Lung microvascular endothelial cell (primary cell): Measurements from ENCODE around the gene CLIC3. TPM values are rescaled to one million over a fixed set of nuclear protein-coding genes. Genes with fewer than 3 reads are reported as not detected.
"Not testable (repeated sequence)": the region's sequence is repeated elsewhere in the genome, so short reads cannot be mapped to it uniquely, and the experiment has no call there.

Experiments
- DNase-seq, 2 donors: peaks; one replicate each; pipeline versions ENCODE4 v3.0.0 to v3.0.0-alpha.2; 2010; ENCODE audit warnings: low read depth in 2 of 2
- total RNA-seq: library from RNA; depleted of rRNA; stranded (reverse); fragments of >200 nt; gene quantifications from 2 replicates; pipeline ENCODE4 v1.2.1, GENCODE V29; 2014

The CLIC3 gene
- total RNA-seq, 1 donor from 2014 or later = not detected

- DNase-seq = no peak
Measured at GRCh38 chr9:137017071-137017470, 20.7 kb upstream of the CLIC3 start.

DNA sequence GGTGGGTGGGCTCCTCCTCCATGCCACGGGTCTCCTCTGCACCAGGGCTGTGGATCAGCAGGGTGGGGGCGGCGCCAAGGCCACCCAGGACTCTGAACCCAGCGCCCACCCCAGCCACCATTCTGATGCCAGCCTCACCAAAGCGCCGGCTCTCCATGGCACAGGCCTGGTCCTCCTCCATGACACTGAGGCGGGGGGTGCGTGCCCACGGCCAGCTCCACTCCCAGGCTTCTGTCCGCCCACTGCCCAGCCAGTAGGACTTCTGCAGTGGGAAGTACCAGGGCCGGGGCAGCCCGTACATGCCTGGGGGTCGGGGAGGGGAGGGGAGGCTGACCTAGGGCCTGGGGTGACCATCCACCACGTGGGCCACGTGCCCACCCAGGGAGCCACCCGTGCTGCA is 20.1 kb upstream of the CLIC3 start:
- no peak for DNase-seq

GRCh38 chr9:137015976-137016375 is 19.6 kb upstream of the CLIC3 start:
- no peak for DNase-seq

DNA sequence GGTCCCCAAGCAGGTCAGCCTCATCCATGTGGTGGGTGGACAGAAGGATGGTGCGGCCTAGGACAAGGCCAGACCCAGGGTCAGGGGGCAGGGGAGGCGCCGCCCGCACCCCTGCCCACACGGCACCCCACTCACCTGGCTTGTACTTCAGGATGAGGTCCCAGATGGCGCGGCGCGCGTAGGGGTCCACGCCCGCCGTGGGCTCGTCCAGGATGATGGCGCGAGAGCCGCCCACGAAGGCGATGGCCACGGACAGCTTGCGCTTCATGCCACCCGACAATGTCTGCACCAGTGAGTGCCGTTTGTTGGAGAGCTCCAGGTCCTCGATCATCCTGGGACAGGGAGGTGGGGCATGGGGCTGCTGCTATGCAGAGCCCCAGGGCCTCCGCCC is 19.2 kb upstream of the CLIC3 start:
- no peak for DNase-seq

GRCh38 chr9:137014776-137015539 is 18.6 kb upstream of the CLIC3 start:
- DNase-seq = no peak

- no peak for DNase-seq
Measured at GRCh38 chr9:137014166-137014565, 17.8 kb upstream of the CLIC3 start.

GRCh38 chr9:137013571-137013940 is 17.2 kb upstream of the CLIC3 start:
- DNase-seq = no peak

GRCh38 chr9:137012694-137013570 is 16.6 kb upstream of the CLIC3 start:
- DNase-seq = no peak

- no peak for DNase-seq
Measured at GRCh38 chr9:137011907-137012675, 15.7 kb upstream of the CLIC3 start.

- no peak for DNase-seq
Measured at GRCh38 chr9:137011156-137011555, 14.8 kb upstream of the CLIC3 start.

DNA sequence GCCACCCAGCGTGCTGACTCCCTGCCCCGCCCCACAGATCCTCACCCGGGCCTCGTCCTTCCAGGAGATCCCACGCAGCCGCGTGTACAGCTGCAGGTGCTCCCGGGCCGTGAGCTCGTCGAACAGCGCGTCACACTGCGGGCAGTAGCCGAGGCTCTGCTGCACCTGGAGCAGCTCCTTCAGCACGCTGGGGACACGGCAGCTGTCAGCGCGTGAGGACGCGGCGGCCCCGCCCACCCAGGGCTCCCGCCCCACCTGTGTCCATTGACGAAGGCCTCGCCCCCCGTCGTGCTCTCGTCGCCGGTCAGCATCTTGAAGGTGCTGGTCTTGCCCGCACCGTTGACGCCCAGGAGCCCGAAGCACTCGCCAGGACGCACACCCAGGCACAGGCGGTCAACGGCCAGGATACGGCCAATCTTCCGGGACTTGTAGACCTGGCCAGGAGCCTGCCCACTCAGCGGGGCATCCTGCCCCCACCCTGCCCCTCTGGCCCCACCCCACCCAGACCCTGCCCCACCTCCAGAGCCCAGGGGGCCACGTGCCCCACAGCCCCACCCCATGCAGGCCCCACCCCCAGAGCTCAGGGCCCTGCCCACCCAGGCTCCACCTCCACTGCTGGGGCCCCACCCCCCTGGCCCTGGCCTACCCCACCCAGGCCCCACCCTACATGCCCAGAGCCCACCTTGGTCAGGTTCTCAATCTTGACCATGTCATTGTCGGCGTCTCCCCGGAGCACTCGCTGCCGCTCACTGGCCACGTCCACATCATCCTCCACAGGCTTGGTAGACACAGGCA is 13.8 kb upstream of the CLIC3 start:
- no peak for DNase-seq

- DNase-seq = no peak
Measured at GRCh38 chr9:137009217-137009616, 12.8 kb upstream of the CLIC3 start.

- DNase-seq = no peak
Measured at GRCh38 chr9:137008312-137008711, 11.9 kb upstream of the CLIC3 start.

DNA sequence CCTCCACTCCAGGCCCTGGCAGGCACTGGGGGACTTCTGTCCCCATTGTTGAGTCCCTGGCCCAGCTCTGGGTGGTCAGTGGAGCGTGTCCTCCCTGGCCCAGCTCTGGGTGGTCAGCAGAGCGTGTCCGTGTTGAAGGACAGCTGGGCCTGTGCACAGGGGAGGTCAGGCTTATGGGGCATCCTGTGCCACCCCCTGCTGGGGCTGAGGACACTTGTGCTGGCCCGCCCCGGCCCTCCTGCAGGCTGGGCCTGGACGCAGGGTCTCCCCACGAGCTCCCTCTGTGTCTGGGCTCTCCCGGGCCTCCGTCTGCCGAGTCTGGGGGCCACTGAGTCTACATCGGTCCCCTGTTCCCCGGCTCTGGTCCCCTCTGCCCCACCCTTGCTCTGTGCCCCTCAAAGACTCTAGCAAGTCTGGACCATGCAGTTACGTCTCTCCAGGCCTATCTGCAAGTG is 11.5 kb upstream of the CLIC3 start:
- DNase-seq = no peak

DNA sequence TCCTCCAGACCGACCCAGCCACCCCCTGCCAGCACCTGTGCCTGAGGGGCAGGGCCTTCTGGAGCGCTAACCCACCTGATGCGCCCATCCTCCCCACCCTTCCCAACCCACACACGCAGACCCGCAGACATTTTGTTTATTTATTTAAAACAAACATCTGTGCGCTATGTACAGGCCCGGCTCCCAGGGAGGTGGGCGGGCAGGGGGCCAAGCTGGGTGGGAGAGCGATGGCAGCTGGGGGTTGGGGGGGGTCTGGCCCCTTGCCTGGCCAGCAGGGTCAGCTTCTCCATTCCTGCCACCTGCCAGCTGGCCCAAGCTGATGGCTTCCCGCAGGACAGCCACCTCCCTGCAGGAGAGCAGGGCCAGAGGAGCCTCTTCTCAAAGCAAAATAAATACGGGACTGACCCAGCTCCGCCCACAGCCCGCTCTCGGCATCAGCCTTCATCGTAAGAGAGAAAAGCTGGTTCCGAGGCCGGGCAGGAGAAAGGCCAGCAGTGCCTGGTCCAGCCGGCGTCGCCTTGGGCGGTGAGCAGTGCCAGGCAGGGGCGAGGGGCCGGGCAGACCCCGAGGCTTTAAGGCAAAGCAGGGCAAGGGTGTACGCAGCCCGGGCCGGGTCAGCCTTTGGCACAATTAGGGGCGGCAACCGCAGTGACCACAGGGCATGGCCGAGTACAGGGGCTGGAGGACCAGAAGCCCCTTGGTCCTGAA is 10.9 kb upstream of the CLIC3 start:
- no peak for DNase-seq

- DNase-seq = no peak
Measured at GRCh38 chr9:137006116-137007003, 10.0 kb upstream of the CLIC3 start.

DNA sequence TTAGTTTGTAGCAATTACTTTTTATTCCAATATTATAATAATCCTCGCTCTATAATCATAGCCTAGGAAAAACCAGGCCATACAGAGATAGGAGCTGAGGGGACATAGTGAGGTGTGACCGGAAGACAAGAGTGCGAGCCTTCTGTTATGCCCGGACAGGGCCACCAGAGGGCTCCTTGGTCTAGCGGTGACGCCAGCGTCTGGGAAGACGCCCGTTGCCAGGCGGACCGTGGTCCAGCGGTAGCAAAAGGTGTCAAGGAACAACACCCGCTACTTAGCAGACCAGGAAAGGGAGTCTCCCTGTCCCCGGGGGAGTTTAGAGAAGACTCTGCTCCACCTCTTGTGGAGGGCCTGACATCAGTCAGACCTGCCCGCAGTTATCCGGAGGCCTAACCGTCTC is 7.9 kb upstream of the CLIC3 start:
- not testable (repeated sequence) for DNase-seq

- DNase-seq = no peak
Measured at GRCh38 chr9:137002646-137003041, 6.3 kb upstream of the CLIC3 start.

- DNase-seq = no peak
Measured at GRCh38 chr9:137001857-137002645, 5.7 kb upstream of the CLIC3 start.
